ENCODE measurements around the gene PIGO. TPM values are rescaled to one million over a fixed set of nuclear protein-coding genes. Genes with fewer than 3 reads are reported as not detected.

PIGO gene
- total RNA-seq, 1 experiment from 2014 or later = 23.4 TPM

- Histone ChIP-seq H3K23ac (ENCODE audit: insufficient read length, low read depth, low read length) (no peak overlapping the region), H3K79me2 (ENCODE audit: insufficient read depth, low read length) (no peaks in the 10 kb centered on the region), H3K23me2 (ENCODE audit: insufficient read length, low read depth, low read length, poor library complexity, severe bottlenecking) (peaks cover 19% of the 10 kb centered on the region), H3T11ph (ENCODE audit: low read length) (no peak overlapping the region), H4K5ac (ENCODE audit: insufficient read length, low read depth, low read length) (no peak overlapping the region), H2BK15ac (ENCODE audit: low read depth, low read length) (no peak overlapping the region), H2BK5ac (ENCODE audit: insufficient read length, low read length) (no peak overlapping the region), H3K27me3 (ENCODE audit: insufficient read depth, low read length) (no peaks in the 10 kb centered on the region), H3K9ac (ENCODE audit: extremely low read depth, insufficient read length, low read length) (no peak overlapping the region), H4K20me1 (ENCODE audit: control insufficient read depth, insufficient read depth, insufficient read length) (no peaks in the 10 kb centered on the region), H2BK120ac (ENCODE audit: low read depth, low read length, poor library complexity, severe bottlenecking) (no peak overlapping the region), H2AFZ (ENCODE audit: low read length) (no peak overlapping the region), H3K27ac (ENCODE audit: insufficient read length, low read depth, low read length) (no peak overlapping the region), H2BK12ac (ENCODE audit: insufficient read length, low read depth, low read length) (no peak overlapping the region), H4K8ac (replicated peaks; ENCODE audit: insufficient read length, low read depth, low read length) (no peak overlapping the region), H4K91ac (ENCODE audit: insufficient read length, low read depth, low read length) (no peak overlapping the region), H3K79me1 (ENCODE audit: insufficient read depth, low read depth, low read length, poor library complexity, severe bottlenecking) (no peaks in the 10 kb centered on the region), H3K14ac (ENCODE audit: insufficient read depth, low read length) (no peak overlapping the region; the same call in 1 of the 2 replicates), H2BK20ac (ENCODE audit: low read depth, low read length, poor library complexity, severe bottlenecking) (no peak overlapping the region), H3K56ac (ENCODE audit: insufficient read length, low read depth, low read length) (no peak overlapping the region), H3K18ac (ENCODE audit: insufficient read length, low read depth, low read length) (no peak overlapping the region), H3K4me1 (ENCODE audit: insufficient read depth, low read length) (peaks cover 2% of the 10 kb centered on the region; the same call in 1 of the 2 replicates), H3K9me3 (ENCODE audit: control insufficient read depth, low read depth, low read length) (no peaks in the 10 kb centered on the region), H3K4me2 (ENCODE audit: insufficient read depth, insufficient read length, low read length) (peak overlapping the region; percentile 89), H2AK5ac (ENCODE audit: insufficient read length, low read length) (no peak overlapping the region), H3K4ac (ENCODE audit: low read depth, low read length) (no peak overlapping the region)
- 0 out of 2 replicates have a peak, but pooled peaks cover 4% of the 10 kb centered on the region for H3K27me3 Mint-ChIP-seq (ENCODE audit: low read depth)
- no peaks in the 10 kb centered on the region for H3K9me3 Mint-ChIP-seq
- H3K36me3 Mint-ChIP-seq (ENCODE audit: insufficient read depth in 1 of 3, low read depth in 3 of 3) = no peaks in the 10 kb centered on the region
- H3K4me1 Mint-ChIP-seq = peaks cover 44% of the 10 kb centered on the region in 2 experiments
- peak overlapping the region; percentile 80 to 97 (median 92); a peak in 6 of 7 replicates for H3K27ac Mint-ChIP-seq
- TF ChIP-seq CTCF (conservative IDR thresholded peaks at IDR 0.05) = no peak
- no CpG with 5 or more reads among the region's 12 CpGs for WGBS (ENCODE audit: extremely low coverage, insufficient read length, low lambda C conversion rate)
- peak overlapping the region; percentile 87 to 94 for H3K4me3 Mint-ChIP-seq
- peak; percentile 52 for DNase-seq
Observed at GRCh38 chr9:35114840-35115628, 18.6 kb upstream of the PIGO start.

Measured in H9 (cell line).